Activated T-cell treated with anti-CD3 and anti-CD28 coated beads for 1 hour (primary cell): ENCODE measurements around the gene R3HDM2.
A peak's percentile ranks its signal among the peaks of the same experiment; 100 is the strongest.

Experiments
- DNase-seq: peaks from one replicate; pipeline ENCODE4 v3.0.0-alpha.2; 2020; ENCODE audit warnings: low read depth

R3HDM2 gene

GRCh38 chr12:57240066-57240921 lies 190.5 kb downstream of the R3HDM2 start:
- peak; percentile 70 for DNase-seq

GRCh38 chr12:57239587-57240065 lies 191.2 kb downstream of the R3HDM2 start:
- DNase-seq = no peak

GRCh38 chr12:57238854-57239554 lies 191.8 kb downstream of the R3HDM2 start:
- peak; percentile 85 for DNase-seq

- no peak for DNase-seq
Observed at GRCh38 chr12:57237932-57238853, 192.7 kb downstream of the R3HDM2 start.

GRCh38 chr12:57237596-57237931 lies 193.3 kb downstream of the R3HDM2 start:
- DNase-seq = no peak

- DNase-seq = no peak
Observed at GRCh38 chr12:57236925-57237595, 193.8 kb downstream of the R3HDM2 start.

GRCh38 chr12:57236201-57236924 lies 194.5 kb downstream of the R3HDM2 start:
- no peak for DNase-seq

- DNase-seq = no peak
Observed at GRCh38 chr12:57235728-57236131, 195.1 kb downstream of the R3HDM2 start.

- DNase-seq = no peak
Observed at GRCh38 chr12:57235017-57235727, 195.7 kb downstream of the R3HDM2 start.

GRCh38 chr12:57234571-57235016 lies 196.2 kb downstream of the R3HDM2 start:
- no peak for DNase-seq

GRCh38 chr12:57234233-57234570 lies 196.6 kb downstream of the R3HDM2 start:
- no peak for DNase-seq

GRCh38 chr12:57233357-57234232 lies 197.2 kb downstream of the R3HDM2 start:
- no peak for DNase-seq

GRCh38 chr12:57232156-57232756 lies 198.6 kb downstream of the R3HDM2 start:
- no peak for DNase-seq

- DNase-seq = no peak
Observed at GRCh38 chr12:57231276-57232021, 199.4 kb downstream of the R3HDM2 start.

GRCh38 chr12:57230381-57231155 lies 200.3 kb downstream of the R3HDM2 start:
- no peak for DNase-seq

- peak; percentile 88 for DNase-seq
Observed at GRCh38 chr12:57229634-57230380, 201.0 kb downstream of the R3HDM2 start, which contains the start of gene SHMT2. Gene SHMT2, plus strand, starts transcription at chr12:57229711. Its CDS starts 68 bp downstream, at chr12:57229779.
